NCI-H2029 treated with DMSO at 0.1 percent for 48 hours (cell line): ENCODE measurements around the gene XYLB.
"Not testable (repeated sequence)": the region's sequence is repeated elsewhere in the genome, so short reads cannot be mapped to it uniquely, and the experiment has no call there.

Source experiments
- DNase-seq: peaks from one replicate; lab custom pipeline; 2025; lab: John Stamatoyannopoulos, UW

XYLB gene

DNA sequence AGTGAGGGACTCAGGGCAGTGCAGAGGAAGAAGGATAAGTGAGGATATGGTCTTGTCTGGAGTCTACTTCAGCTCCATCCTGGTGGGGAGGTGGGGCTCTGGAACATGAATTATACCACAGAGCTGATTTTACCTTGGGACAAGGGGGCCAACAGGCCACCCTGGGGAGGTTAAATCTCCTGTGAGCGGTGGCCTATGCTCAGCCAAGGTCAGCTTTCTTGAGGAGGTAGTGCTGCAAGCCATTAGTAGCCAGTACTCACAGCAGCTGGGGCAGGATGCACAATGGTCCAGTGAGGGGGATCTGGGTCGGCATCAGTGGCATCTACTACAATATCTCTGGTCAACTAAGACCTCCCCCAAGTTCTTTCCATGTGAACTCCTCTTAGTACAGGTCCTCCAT lies 49.7 kb downstream of the XYLB start:
- DNase-seq: no peak

DNA sequence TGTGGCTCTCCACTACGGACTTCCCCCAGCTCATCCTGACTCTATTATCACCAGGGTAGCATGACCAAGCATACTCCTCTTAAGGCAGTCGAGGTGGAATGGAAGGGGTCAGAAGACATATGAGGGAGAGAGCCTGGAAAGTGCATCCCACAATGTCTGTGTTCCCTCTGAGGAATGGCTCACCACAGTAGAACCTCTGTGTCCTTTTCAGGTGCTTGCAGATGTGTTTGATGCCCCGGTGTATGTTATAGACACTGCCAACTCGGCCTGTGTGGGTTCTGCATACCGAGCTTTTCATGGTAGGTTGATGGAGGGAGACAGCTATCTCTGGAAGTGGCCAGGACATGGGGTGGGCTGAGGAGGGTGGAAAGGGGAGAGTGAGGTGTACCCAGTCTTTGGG lies 50.3 kb downstream of the XYLB start:
- no peak for DNase-seq

DNA sequence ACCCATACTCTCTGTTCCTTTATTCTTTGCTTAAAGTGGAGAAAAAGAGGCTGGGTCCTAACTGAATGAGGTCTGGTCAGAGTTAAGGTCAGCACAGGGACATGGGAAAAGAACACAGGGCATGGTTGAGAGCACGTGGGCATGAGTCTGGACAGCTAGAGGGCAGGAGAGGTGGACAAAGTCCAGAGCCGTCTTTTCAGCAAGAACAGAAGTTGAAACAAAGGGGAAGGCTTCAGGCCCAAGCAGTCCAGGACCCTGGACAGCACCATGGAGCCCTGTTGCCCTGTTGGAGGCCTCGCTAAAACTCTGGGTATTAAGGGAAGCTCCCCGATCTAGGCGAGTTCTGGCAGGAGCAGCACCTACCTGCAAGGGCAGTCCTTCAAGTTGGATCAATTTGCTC lies 50.7 kb downstream of the XYLB start:
- DNase-seq: no peak

DNA sequence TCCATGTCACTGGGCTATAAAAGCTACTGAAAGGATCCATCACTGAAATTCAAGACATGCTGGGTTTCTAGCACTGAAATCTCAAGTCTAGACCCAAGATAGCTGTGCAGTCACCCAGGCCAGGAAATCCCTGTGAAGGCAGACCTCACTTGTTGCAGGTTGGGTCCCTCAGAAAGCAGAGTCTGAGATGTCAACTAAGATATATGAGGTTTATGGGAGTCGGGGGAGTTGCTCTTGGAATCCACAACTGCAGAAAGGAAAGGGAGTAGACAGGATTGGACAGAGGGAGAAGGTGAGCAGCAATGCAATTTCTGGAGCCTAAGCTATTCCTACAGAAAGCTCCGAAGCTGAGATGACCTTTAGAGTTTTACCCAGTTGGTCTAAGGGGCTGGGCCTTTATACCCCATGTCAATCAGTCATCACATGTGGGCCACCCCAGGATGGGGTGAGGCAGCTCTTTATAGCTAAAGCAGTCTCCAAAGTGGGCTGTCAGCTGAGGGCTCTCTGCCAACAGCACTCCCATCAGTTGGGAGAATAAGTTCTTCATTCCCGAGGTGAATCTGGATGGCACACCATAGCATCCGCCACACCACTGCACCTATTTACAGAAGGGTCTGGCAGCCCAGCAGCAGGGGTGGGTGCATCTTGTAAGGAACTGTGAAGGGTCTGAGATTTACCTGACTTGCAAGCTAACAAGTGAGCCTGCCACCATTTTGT lies 54.8 kb downstream of the XYLB start:
- DNase-seq: no peak

DNA sequence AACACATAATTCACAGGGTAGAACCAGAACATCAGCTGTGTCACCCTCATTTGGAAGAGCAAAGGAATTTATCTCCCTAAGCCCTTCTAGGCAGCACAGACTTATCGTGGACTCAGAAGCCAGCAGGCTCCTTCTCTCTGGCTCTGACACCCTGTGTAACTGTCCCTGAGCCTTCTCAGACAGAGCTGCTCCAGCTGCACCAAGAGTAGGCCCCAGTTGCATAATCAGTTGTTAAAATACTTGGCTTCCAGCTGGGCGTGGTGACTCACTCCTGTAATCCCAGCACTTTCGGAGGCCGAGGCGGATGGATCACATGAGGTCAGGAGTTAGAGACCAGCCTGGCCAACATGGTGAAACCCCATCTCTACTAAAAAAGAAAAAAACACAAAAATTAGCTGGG lies 57.7 kb downstream of the XYLB start:
- DNase-seq: no peak

DNA sequence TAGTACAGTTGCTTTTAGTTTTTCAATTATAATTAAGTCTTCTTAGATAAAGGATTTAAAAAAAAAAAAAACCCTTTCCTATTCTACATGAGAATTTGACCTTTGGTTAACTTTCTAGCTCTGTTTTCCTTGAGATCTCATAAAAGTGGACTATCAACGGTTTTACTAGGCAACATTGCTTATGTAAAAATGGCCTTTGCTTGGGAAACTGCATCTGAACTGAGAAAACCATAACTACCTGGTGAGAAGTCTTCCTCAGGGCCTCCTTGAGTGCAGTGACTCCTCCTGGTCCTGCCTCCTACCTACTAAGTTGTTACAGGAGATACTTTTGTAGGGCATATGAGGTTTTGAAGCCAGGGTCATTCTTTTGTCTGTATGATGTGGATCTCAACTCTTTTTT lies 65.0 kb downstream of the XYLB start:
- DNase-seq: no peak

DNA sequence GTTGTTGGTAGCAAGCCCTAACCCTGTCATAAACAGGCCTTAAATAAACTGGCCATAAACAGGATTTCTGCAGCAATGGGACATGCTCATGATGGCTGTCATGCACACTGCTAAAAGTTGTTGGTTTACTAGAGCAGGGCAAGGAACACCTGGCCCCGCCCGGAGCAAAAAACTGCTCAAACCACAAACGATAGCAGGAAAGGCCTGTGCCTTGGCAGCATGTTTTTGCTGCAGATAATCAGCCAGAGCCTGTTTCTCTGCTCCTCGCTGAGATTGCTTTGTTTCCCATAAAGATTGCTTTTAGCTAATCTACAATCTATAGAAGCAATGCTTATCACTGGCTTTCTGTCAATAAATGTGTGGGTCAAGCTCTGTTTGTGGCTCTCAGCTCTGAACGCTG lies 74.2 kb downstream of the XYLB start:
- DNase-seq: not testable (repeated sequence)

DNA sequence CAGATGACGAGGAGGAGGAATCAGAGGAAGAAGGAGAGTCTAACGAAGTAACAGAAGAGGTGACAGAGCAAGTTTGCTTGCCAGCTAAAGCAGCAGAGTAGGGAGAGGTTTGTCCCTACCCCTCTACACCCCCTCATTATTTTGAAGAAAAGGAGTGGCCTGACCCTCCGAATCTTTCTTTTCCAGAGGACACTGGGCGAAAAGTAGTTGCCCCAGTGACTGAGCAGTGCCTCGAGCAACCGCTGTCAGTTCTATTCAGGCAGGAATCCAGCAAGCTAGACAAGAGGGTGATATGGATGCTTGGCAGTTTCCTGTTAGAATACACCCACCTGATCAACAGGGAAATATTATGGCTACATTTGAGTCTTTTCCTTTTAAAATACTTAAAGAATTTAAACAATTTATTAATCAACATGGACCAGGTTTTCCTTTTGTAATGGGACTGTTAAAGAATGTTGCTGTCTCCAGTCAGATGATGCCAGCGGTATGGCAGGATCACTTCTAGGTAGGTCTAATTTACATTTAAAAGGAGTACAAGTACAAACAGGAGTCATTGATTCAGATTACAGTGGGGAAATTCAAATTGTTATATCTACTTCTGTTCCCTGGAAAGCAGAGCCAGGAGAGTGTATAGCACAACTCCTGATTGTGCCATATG lies 75.2 kb downstream of the XYLB start:
- DNase-seq: no peak

DNA sequence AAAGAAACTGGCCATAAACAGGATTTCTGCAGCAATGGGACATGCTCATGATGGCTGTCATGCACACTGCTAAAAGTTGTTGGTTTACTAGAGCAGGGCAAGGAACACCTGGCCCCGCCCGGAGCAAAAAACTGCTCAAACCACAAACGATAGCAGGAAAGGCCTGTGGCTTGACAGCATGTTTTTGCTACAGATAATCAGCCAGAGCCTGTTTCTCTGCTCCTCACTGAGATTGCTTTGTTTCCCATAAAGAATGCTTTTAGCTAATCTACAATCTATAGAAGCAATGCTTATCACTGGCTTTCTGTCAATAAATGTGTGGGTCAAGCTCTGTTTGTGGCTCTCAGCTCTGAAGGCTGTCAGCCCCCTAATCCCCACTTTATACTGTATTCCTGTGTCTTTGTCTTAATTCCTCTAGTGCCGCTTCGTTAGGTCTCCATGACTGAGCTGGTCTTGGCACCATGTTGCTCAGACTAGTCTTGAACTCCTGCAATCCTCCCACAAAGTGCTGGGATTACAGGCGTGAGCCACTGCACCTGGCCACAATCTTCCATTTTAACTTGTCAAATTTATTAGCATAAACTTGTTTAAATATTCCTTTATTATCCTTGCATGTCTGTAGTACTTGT lies 80.3 kb downstream of the XYLB start:
- DNase-seq: not testable (repeated sequence)

DNA sequence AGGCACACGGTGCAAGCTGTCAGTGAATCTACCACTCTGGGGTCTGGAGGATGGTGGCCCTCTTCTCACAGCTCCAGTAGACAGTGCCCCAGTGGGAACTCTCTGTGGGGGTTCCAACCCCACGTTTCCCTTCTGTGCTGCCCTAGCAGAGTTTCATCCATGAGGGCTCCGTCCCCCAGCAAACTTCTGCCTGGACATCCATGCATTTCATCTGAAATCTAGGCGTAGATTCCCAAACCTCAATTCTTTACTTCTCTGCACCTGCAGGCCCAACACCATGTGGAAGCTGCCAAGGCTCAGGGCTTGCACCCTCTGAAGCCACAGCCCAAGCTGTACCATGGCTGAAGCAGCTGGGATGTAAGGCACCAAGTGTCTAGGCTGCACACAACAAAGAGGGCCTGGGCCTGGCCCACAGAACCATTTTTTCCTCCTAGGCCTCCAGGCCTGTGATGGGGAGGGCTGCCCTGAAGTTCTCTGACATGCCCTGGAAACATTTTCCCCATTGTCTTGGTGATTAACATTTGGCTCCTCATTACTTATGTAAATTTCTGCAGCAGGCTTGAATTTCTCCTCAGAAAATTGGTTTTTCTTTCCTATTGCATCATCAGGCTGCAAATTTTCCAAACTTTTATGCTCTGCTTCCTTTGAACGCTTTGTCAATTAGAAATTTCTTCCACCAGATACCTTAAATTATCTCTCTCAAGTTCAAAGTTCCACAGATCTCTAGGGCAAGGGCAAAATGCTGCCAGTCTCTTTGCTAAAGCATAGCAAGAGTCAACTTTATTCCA lies 86.5 kb downstream of the XYLB start:
- DNase-seq: not testable (repeated sequence)

DNA sequence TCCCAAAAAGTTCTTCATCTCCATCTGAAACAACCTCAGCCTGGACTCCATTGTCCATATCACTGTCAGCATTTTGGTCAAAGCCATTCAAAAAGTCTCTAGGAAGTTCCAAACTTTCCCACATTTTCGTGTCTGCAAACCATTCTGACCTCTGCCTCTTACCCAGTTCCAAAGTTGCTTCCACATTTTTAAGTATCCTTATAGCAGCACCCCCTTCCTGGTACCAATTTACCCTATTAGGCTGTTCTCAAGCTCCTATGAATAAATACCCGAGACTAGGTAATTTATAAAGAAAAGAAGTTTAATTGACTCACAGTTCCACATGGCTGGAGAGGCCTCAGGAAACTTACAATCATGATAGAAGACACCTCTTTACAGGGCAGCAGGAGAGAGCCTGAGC lies 87.1 kb downstream of the XYLB start:
- DNase-seq: not testable (repeated sequence)

DNA sequence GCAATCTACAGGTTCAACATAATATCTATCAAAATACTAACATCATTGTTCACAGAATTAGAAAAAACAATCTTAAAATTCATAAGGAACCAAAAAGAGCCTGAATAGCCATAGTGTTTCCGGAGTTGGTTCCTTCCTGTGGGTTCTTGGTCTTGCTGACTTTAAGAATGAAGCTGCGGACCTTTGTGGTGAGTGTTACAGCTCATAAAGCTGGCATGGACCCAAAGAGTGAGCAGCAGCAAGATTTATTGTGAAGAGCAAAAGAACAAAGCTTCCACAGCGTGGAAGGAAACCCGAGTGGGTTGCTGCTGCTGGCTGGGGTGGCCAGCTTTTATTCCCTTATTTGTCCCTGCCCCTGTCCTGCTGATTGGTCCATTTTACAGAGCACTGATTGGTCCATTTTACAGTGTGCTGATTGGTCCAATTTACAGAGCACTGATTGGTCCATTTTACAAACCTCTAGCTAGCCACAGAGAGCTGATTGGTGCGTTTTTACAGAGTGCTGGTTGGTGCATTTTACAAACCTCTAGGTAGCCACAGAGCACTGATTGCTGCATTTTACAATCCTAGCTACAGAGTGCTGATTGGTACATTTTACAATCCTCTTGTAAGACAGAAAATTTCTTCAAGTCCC lies 92.0 kb downstream of the XYLB start:
- not testable (repeated sequence) for DNase-seq

DNA sequence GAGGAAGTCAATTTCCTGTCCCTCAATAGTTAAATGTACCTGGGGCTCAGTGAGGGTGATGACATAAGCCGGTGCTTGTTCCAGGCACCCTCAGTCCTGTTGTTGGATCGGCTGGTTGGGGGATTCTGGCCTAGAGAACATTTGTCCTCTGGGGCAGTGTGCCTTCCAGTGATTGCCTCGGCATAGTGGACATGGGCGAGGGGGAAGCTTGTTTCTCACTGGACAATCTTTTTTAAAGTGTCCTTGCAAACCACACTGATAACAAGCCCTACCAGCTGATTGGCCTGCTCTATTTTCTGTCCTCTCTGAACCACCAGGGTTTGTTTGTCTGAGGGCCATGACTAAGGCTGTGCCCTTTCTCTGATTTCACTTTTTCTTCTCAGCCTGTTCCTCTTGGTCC lies 96.6 kb downstream of the XYLB start:
- DNase-seq: not testable (repeated sequence)

DNA sequence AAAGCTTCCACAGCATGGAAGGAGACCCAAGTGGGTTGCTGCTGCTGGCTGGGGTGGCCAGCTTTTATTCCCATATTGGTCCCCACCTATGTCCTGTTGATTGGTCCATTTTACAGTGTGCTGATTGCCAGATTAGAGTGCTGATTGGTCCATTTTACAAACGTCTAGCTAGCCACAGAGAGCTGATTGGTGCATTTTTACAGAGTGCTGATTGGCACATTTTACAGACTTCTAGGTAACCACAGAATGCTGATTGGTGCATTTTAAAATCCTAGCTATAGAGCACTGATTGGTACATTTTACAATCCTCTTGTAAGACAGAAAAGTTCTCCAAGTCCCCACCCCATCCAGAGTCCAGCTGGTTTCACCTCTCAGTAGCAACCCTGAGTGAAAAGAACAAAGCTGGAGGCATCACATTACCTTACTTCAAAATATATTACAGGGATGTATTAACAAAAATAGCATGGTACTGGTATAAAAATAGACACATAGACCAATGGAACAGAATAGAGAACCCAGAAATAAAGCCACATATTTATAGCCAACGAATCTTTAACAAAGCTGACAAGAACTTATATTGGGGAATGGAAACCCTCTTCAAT lies 99.6 kb downstream of the XYLB start:
- no peak for DNase-seq

DNA sequence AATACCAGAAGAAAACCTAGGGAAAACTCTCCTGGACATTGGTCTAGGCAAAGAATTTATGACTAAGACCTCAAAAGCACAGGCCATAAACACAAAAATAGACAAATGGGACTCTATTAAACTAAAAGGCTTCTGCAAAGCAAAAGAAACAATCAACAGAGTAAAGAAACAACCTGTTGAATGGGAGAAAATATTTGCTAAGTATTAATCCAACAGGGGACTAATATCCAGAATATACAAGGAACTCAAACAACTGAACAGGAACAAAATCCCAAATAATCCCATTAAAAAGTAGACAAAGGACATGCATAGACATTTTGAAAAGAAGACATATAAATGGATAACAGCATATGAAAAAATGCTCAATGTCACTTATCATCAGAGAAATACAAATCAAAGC lies 100.2 kb downstream of the XYLB start:
- DNase-seq: no peak

DNA sequence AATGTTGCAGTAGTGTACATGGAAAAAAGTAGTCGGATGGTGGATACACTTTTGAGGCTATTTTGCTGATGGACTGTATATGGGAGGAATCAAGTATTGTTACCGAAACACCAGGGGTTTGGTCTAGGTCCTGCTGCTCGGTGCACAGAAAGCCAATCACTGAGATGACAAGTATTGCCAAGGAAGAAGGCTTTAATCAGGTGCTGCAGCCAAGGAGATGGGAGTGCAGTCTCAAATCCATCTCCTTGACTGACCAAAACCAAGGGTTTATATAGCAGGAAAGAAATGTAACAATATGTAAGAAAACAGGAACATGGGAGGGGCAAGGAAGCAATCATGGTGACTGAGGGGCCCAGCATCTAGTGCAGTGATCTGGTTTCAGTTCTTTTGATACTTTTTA lies 104.3 kb downstream of the XYLB start:
- no peak for DNase-seq

DNA sequence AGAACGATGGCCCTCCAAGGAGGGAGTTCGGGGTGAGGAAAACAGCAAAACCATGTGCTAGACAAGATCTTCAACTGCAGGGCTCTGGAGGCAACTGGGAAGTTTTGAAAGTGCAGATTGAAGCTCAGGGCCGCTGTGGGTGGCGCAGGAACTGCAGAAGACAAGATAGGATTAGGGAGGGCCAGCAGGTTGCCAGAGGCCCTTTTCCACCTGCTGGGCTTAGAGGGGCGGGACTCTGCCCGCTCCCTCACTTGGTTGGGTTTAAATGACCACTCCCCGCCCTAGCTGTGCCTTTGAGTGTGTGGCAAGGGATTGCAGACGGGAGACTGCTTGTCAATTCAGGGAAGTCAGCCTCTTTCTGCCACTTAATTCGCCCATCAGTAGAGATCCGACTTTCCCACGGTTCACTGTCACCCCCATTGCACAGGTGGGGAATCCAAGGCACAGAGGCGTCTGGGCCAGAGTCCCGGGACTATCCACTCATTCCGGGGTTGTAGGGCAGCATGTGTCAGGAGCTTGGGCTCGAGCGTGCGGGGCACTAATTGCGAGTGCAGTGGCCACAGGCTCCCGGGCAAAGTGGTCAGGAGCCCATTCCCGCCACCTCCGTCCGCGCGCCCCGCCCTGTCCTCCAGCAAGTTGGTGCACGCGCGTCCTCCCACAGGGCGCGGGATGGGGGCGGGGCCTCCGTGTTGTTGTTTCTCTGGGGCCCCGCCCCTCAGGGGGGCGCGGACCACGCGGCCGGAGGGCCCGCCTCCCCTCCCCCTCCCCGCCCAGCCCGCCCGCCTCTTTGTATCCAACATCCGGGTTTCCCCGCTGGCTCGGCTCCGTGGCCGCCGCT lies 106.7 kb downstream of the XYLB start, which contains the start of gene ACVR2B:
Gene ACVR2B (plus strand): TSS at position 816 of the 838 bp plus-strand sequence. CDS start 433 bp downstream, outside the sequence.
- DNase-seq: peak; percentile 35

DNA sequence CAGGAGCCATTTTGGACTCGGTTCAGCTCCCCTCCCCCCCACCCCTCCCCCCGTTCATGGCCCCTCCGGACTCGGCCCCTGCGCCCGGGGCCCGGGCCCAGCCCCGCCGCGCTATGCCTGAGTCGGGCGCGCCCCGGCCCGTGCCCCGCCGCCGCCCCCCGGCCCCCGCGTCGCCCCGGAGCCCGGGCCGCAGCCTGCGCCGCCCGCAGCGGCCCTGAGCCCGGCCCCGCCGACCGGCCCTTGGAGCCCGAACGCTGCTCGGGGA lies 107.3 kb downstream of the XYLB start:
- DNase-seq: no peak

DNA sequence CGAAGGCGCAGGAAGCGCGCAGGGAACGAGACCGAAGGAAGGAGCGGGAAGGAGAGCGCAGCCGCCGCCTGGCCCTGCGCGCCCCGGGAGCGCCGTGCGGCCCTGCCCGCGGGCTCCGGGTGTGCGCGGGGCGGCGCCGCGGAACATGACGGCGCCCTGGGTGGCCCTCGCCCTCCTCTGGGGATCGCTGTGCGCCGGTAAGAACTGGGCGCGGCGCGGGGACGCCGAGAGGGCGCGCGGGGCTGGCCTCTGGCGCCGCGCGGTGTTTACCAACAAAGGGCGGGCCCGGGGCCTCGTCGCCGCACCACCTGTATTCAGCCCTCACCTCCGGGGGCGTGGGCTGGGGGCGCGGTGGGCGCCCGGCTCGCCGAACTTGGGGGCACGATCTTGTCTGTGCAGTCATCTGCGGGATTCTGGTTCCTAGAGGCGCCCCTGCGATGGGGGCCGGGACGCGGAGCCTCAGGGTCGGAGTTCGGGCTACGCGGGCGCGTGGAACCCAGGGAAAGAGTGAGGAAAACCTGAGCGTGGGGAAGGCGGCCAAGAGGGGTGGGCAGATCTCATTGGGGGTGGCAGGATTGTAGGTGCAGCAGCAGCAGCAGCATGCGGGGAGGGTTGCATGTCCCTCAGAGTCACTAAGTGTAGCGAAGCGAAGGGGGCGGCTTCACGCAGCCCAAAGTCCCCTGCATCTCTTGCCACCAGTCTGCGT lies 107.7 kb downstream of the XYLB start:
- DNase-seq: peak; percentile 15
